OCI-LY1 (cell line): Measurements from ENCODE around the gene FGF22.

Source experiments
- H2AFZ ChIP-seq: fragments of 200-600 bp; sonication (generic), shearing (Covaris generic); 2 replicates; pipeline ENCODE4 v1.6.0; 2014; ENCODE audit warnings: antibody characterized with exemption, mild to moderate bottlenecking, low read length
- H3F3A ChIP-seq: fragments of 200-600 bp; sonication (generic), shearing (Covaris generic); 2 replicates; pipeline ENCODE4 v1.6.0; 2014; ENCODE audit warnings: mild to moderate bottlenecking, antibody characterized with exemption, low read length, moderate library complexity; ENCODE audit not compliant: insufficient read depth
- H3K27ac ChIP-seq: fragments of 200-600 bp; sonication (generic); 2 replicates; pipeline ENCODE4 v1.5.1; 2014; ENCODE audit warnings: low read length, mixed run types, mild to moderate bottlenecking, low read depth; ENCODE audit not compliant: poor library complexity, severe bottlenecking
- H3K27me3 ChIP-seq: fragments of 200-600 bp; sonication (generic); 2 replicates; pipeline ENCODE4 v1.6.0; 2014; ENCODE audit warnings: antibody characterized with exemption, mild to moderate bottlenecking, low read length, moderate library complexity; ENCODE audit not compliant: insufficient read depth
- H3K36me3 ChIP-seq: fragments of 200-600 bp; sonication (generic); 2 replicates; pipeline ENCODE4 v1.6.1; 2014; ENCODE audit warnings: mild to moderate bottlenecking, antibody characterized with exemption, low read length, moderate library complexity, mixed read lengths; ENCODE audit not compliant: insufficient read depth
- H3K4me1 ChIP-seq: fragments of 200-600 bp; sonication (generic); 2 replicates; pipeline ENCODE4 v1.5.1; 2014; ENCODE audit warnings: mild to moderate bottlenecking, low read length, moderate library complexity; ENCODE audit not compliant: insufficient read depth, severe bottlenecking
- H3K4me2 ChIP-seq: fragments of 200-600 bp; sonication (generic), shearing (Covaris generic); 2 replicates; pipeline ENCODE4 v1.6.1; 2014; ENCODE audit warnings: low read length
- H3K4me3 ChIP-seq: fragments of 200-600 bp; sonication (generic); 2 replicates; pipeline ENCODE4 v1.5.1; 2014; ENCODE audit warnings: low read length, low read depth, mild to moderate bottlenecking, mixed read lengths; ENCODE audit not compliant: poor library complexity, severe bottlenecking
- H3K79me2 ChIP-seq: fragments of 200-600 bp; shearing (Covaris generic); 2 replicates; pipeline ENCODE4 v1.6.1; 2016; ENCODE audit warnings: mixed run types, low read length, mixed read lengths; ENCODE audit not compliant: insufficient read depth
- H3K9ac ChIP-seq: fragments of 200-600 bp; sonication (generic), shearing (Covaris generic); 2 replicates; pipeline ENCODE4 v1.6.1; 2014; ENCODE audit warnings: mild to moderate bottlenecking, low read length, mixed read lengths
- H3K9me2 ChIP-seq: fragments of 200-600 bp; sonication (generic), shearing (Covaris generic); 2 replicates; pipeline ENCODE4 v1.6.1; 2014; ENCODE audit warnings: low read depth, mild to moderate bottlenecking, low read length, mixed read lengths
- H3K9me3 ChIP-seq: fragments of 200-600 bp; shearing (Covaris generic); 2 replicates; pipeline ENCODE4 v1.6.1; 2014; ENCODE audit warnings: low read length, mixed read lengths
- H4K20me1 ChIP-seq: fragments of 200-600 bp; sonication (generic), shearing (Covaris generic); 2 replicates; pipeline ENCODE4 v1.6.0; 2016; ENCODE audit warnings: mild to moderate bottlenecking, low read length; ENCODE audit not compliant: insufficient read depth
- CTCF ChIP-seq: fragments of 200-600 bp; sonication (generic), shearing (Covaris generic); IDR thresholded peaks from 2 replicates; pipeline ENCODE4 v1.5.1; 2017; ENCODE audit warnings: mild to moderate bottlenecking, antibody characterized with exemption, low read length, moderate library complexity, mixed read lengths
- EZH2 ChIP-seq: fragments of 200-600 bp; sonication (generic), shearing (Covaris generic); IDR thresholded peaks from 2 replicates; pipeline ENCODE4 v1.8.0; 2017; ENCODE audit warnings: borderline replicate concordance, mixed run types, mild to moderate bottlenecking, antibody characterized with exemption, low read length, moderate library complexity, mixed read lengths

The FGF22 gene

DNA sequence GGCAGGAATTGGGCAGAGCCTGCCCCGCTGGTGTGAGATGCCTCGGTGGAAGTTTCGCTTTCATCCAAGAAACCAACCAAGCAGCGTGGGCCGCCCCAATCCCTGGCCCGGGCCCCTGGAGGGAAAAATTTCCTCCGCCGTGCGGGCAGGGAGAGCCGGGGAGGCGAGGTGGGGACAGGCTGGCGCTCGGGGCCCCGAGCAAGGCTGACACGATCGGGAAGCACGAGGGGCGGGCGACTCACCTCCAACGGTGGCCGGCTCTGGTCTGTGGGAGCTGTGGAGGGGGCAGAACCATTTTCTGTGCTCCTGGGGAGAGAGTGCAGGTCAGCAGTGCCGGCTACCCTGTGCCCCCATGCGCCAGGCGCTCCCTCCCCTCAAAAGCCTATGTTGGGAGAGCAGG lies 12.3 kb downstream of the FGF22 start:
- Histone ChIP-seq H3K79me2 (peaks cover 37% of the 10 kb centered on the region), H3K27me3 (no peaks in the 10 kb centered on the region), H3K4me1 (no peaks in the 10 kb centered on the region), H3K27ac (no peak overlapping the region), H3K9me3 (no peaks in the 10 kb centered on the region), H2AFZ (no peak overlapping the region), H3K9me2 (no peaks in the 10 kb centered on the region), H3K9ac (no peak overlapping the region), H3K4me2 (no peak overlapping the region), H3F3A (no peaks in the 10 kb centered on the region), H4K20me1 (no peaks in the 10 kb centered on the region), H3K4me3 (no peak overlapping the region), H3K36me3 (peaks cover 85% of the 10 kb centered on the region)
- TF ChIP-seq CTCF (no peak), EZH2 (no peak)

GRCh38 chr19:652467-653389 lies 13.0 kb downstream of the FGF22 start:
- H3K27ac ChIP-seq, result no peak overlapping the region
- no peak overlapping the region for H3K4me3 ChIP-seq
- no peaks in the 10 kb centered on the region for H3F3A ChIP-seq
- no peaks in the 10 kb centered on the region for H3K27me3 ChIP-seq
- H2AFZ ChIP-seq, result no peak overlapping the region
- no peaks in the 10 kb centered on the region for H4K20me1 ChIP-seq
- H3K4me1 ChIP-seq, result peaks cover 4% of the 10 kb centered on the region
- no peak overlapping the region for H3K4me2 ChIP-seq
- TF ChIP-seq EZH2 (no peak), CTCF (no peak)
- peaks cover 84% of the 10 kb centered on the region for H3K36me3 ChIP-seq
- H3K79me2 ChIP-seq, result peaks cover 44% of the 10 kb centered on the region
- no peaks in the 10 kb centered on the region for H3K9me2 ChIP-seq
- no peak overlapping the region for H3K9ac ChIP-seq
- H3K9me3 ChIP-seq, result no peaks in the 10 kb centered on the region

GRCh38 chr19:653425-653824 lies 13.7 kb downstream of the FGF22 start:
- TF ChIP-seq CTCF (no peak), EZH2 (no peak)
- H3K9ac ChIP-seq, result no peak overlapping the region
- peaks cover 9% of the 10 kb centered on the region for H3K4me1 ChIP-seq
- H3K27ac ChIP-seq, result no peak overlapping the region
- H3F3A ChIP-seq, result no peaks in the 10 kb centered on the region
- no peak overlapping the region for H2AFZ ChIP-seq
- no peaks in the 10 kb centered on the region for H3K27me3 ChIP-seq
- H3K36me3 ChIP-seq, result peaks cover 82% of the 10 kb centered on the region
- no peaks in the 10 kb centered on the region for H4K20me1 ChIP-seq
- no peak overlapping the region for H3K4me3 ChIP-seq
- H3K9me2 ChIP-seq, result no peaks in the 10 kb centered on the region
- no peak overlapping the region for H3K4me2 ChIP-seq
- H3K9me3 ChIP-seq, result no peaks in the 10 kb centered on the region
- H3K79me2 ChIP-seq, result peaks cover 51% of the 10 kb centered on the region
